ENCODE measurements around the gene TAX1BP1.

- no peak for TF ChIP-seq CTCF (conservative IDR thresholded peaks at IDR 0.05 in 1 of 2, IDR thresholded peaks at IDR 0.05 in 1 of 2; ENCODE audit: extremely low read depth in 1 of 2, insufficient read depth in 1 of 2, low read depth in 1 of 2, low read length in 2 of 2)
- TF ChIP-seq EZH2 (IDR thresholded peaks at IDR 0.05; ENCODE audit: borderline replicate concordance, low read length): no peak
These were observed 82.3 kb downstream of the TAX1BP1 start for GRCh38 chr7:27822245-27822644.
